Skin epidermis (tissue), 12 donors: ENCODE results near the gene OR10J5.

Source experiments
- H3K27ac ChIP-seq, 21 experiments: fragments of 200-600 bp; sonication (generic) in 11 of 21; one replicate each; pipeline ENCODE4 v1.5.0; 2020; ENCODE audit warnings: mild to moderate bottlenecking in 3 of 21, inconsistent platforms in 2 of 21, moderate library complexity in 2 of 21
- H3K4me3 ChIP-seq, 7 experiments: fragments of 200-600 bp; sonication (generic) in 2 of 7; one replicate each; pipeline ENCODE4 v1.5.0; 2020; ENCODE audit warnings: inconsistent platforms in 2 of 7, mild to moderate bottlenecking in 2 of 7, moderate library complexity in 1 of 7

The OR10J5 gene

DNA sequence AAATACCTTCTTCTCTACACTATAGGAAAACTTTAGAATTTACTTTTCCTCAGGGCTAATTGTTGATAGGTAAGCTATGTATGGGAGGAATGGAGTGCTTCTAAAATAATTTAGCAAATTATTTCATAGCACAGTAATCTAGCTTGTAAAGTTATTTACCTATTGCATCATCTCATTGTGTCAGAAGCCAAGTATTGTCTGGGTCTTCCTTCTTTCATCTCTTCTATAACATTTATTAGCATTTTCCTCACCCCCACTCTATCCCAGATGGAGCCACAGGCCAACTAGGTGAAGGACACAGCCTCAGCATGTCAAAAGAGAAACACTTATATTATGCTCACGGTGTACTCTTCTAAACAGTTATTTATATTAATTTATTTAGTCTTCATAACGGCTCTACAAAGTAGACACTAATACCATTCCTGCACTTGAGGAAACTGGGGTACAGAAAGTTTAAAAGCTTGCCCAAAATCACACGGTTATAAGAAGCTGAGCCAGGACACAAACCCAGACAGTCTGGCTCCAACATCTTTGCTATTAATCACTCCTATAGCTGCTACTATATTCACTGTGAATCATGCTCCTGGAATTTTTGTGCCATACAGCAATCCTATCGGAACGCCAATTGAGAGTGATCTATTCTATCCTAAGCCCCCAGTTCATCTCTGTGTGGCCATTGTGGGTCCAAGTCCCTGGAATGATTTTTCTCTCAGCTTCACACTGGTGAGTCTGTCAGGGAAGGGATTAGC, 43.1 kb downstream of the OR10J5 start:
- H3K4me3 ChIP-seq: no peak overlapping the region
- H3K27ac ChIP-seq: no peak overlapping the region
